Neutrophil (primary cell): ENCODE data around the gene KCNH8.

Source experiments
- H3K27ac ChIP-seq: fragments of 200-600 bp; sonication (generic); 2 replicates; pipeline ENCODE4 v1.5.1; 2016; ENCODE audit warnings: mild to moderate bottlenecking, moderate library complexity
- H3K27me3 ChIP-seq: fragments of 200-600 bp; sonication (generic); 2 replicates; pipeline ENCODE4 v1.6.0; 2016; ENCODE audit warnings: mild to moderate bottlenecking
- H3K36me3 ChIP-seq: fragments of 200-600 bp; sonication (generic); 2 replicates; pipeline ENCODE4 v1.5.1; 2017
- H3K4me1 ChIP-seq, 2 experiments: fragments of 200-600 bp in 1 of 2; sonication (generic) in 1 of 2; 1 replicate in 1 of 2; 2 replicates in 1 of 2; pipeline versions ENCODE4 v1.5.1 to v1.6.1; 2013 to 2016; ENCODE audit warnings: low read depth in 1 of 2, low read length in 1 of 2, mild to moderate bottlenecking in 1 of 2, moderate library complexity in 1 of 2; ENCODE audit not compliant: control insufficient read depth in 1 of 2, insufficient read depth in 1 of 2
- H3K4me3 ChIP-seq, 2 experiments: fragments of 200-600 bp in 1 of 2; sonication (generic) in 1 of 2; 1 replicate in 1 of 2; 2 replicates in 1 of 2; pipeline ENCODE4 v1.5.1; 2013 to 2016; ENCODE audit warnings: low read depth in 1 of 2, low read length in 1 of 2, mild to moderate bottlenecking in 1 of 2, moderate library complexity in 1 of 2
- H3K9me3 ChIP-seq: fragments of 200-600 bp; sonication (generic); 2 replicates; pipeline ENCODE4 v1.5.1; 2016
- TF ChIP-seq, protein P1 (sequence below): fragments of 200-600 bp; sonication (generic); IDR thresholded peaks from 2 replicates; pipeline ENCODE4 v1.5.1; 2016; ENCODE audit warnings: antibody characterized with exemption

KCNH8 gene

DNA sequence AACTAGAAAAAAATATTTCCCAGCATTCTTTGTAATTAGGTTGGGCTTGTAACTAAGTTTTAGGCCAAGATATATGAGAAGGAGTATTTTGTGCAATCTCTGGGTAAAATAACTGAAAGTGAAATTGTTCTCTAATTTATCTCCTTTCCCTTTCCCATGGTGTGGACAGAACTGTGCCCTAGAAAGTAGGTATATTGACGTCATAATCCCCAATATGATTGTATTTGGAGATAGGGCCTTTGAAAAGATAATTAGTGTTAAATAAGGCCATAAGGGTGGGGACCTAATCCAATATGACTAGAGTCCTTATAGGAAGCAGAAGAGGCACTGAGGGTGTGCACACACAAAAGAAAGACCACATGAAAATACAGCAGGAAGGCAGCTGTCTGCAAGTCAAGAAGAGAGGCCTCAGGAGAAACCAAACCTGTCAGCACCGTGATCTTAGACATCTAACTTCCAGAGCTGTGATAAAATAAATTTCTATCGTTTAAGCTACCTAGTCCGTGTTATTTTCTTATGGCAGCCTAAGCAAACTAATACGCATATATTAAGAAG is 106.6 kb downstream of the KCNH8 start:
- TF ChIP-seq, protein P1, sequence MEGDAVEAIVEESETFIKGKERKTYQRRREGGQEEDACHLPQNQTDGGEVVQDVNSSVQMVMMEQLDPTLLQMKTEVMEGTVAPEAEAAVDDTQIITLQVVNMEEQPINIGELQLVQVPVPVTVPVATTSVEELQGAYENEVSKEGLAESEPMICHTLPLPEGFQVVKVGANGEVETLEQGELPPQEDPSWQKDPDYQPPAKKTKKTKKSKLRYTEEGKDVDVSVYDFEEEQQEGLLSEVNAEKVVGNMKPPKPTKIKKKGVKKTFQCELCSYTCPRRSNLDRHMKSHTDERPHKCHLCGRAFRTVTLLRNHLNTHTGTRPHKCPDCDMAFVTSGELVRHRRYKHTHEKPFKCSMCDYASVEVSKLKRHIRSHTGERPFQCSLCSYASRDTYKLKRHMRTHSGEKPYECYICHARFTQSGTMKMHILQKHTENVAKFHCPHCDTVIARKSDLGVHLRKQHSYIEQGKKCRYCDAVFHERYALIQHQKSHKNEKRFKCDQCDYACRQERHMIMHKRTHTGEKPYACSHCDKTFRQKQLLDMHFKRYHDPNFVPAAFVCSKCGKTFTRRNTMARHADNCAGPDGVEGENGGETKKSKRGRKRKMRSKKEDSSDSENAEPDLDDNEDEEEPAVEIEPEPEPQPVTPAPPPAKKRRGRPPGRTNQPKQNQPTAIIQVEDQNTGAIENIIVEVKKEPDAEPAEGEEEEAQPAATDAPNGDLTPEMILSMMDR: no peak
- Histone ChIP-seq H3K4me1 (no peaks in the 10 kb centered on the region), H3K4me3 (no peak overlapping the region), H3K9me3 (no peaks in the 10 kb centered on the region), H3K27me3 (no peaks in the 10 kb centered on the region), H3K27ac (no peak overlapping the region), H3K36me3 (no peaks in the 10 kb centered on the region)

DNA sequence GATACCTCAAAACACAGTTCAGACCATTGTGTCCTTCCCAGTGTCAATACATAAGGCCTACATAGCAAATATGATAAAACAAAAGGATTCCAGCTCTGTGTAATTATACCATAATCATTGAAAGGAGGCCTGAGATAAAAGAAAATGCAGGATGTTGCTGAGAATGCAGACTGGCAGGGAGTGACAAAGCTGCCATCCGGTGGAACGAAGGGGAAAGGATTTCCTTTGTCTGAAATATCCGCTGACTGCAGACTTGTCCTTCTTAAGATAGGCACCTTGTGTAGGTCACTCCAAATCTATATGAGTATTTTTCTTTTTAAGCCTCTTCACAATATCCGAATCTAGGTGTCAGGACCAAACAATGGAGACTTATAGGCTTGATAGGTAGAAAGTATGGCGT is 108.0 kb downstream of the KCNH8 start:
- Histone ChIP-seq H3K27ac (no peak overlapping the region), H3K4me1 (no peaks in the 10 kb centered on the region), H3K9me3 (no peaks in the 10 kb centered on the region), H3K27me3 (no peaks in the 10 kb centered on the region), H3K4me3 (no peak overlapping the region), H3K36me3 (no peaks in the 10 kb centered on the region)
- TF ChIP-seq, protein P1: no peak

- Histone ChIP-seq H3K36me3 (no peaks in the 10 kb centered on the region), H3K4me3 (no peak overlapping the region), H3K9me3 (no peaks in the 10 kb centered on the region), H3K27me3 (no peaks in the 10 kb centered on the region), H3K27ac (no peak overlapping the region), H3K4me1 (no peaks in the 10 kb centered on the region)
- TF ChIP-seq, protein P1: no peak
These were observed 115.3 kb downstream of the KCNH8 start for GRCh38 chr3:19263606-19264005.

GRCh38 chr3:19264424-19264823 is 116.1 kb downstream of the KCNH8 start:
- TF ChIP-seq, protein P1: no peak
- no peaks in the 10 kb centered on the region for H3K27me3 ChIP-seq
- no peak overlapping the region for H3K4me3 ChIP-seq
- H3K4me1 ChIP-seq: no peaks in the 10 kb centered on the region
- H3K27ac ChIP-seq: no peak overlapping the region
- H3K9me3 ChIP-seq: no peaks in the 10 kb centered on the region
- H3K36me3 ChIP-seq: no peaks in the 10 kb centered on the region

- H3K27me3 ChIP-seq: no peaks in the 10 kb centered on the region
- no peaks in the 10 kb centered on the region for H3K9me3 ChIP-seq
- TF ChIP-seq, protein P1: no peak
- H3K4me1 ChIP-seq: no peaks in the 10 kb centered on the region
- no peak overlapping the region for H3K4me3 ChIP-seq
- no peak overlapping the region for H3K27ac ChIP-seq
- H3K36me3 ChIP-seq: no peaks in the 10 kb centered on the region
These were observed 118.7 kb downstream of the KCNH8 start for GRCh38 chr3:19267040-19267439.

DNA sequence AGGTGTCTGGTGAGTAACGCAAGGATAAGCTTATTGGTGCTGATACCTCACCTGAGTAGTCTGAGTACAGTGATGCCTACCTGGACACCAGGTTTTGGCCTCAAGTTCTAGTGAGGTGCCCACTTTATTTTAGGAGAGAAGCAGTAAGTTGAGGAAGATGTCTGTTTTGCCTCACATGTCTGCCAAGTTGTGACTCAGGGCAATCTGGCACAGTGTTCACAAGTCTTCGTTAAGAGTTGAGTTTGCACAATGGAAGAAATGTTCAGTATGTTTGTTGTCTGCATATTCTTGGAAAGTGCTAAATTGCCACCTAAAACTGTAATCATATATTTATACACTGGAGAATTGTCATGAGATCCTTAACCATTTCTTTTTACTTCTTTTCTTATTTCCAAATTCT is 122.2 kb downstream of the KCNH8 start:
- TF ChIP-seq, protein P1: no peak
- no peaks in the 10 kb centered on the region for H3K36me3 ChIP-seq
- no peak overlapping the region for H3K4me3 ChIP-seq
- no peaks in the 10 kb centered on the region for H3K4me1 ChIP-seq
- H3K27me3 ChIP-seq: no peaks in the 10 kb centered on the region
- H3K9me3 ChIP-seq: no peaks in the 10 kb centered on the region
- no peak overlapping the region for H3K27ac ChIP-seq
